GM18499 (cell line): ENCODE measurements around the gene MTRF1L.
"Not testable (repeated sequence)": the region's sequence is repeated elsewhere in the genome, so short reads cannot be mapped to it uniquely, and the experiment has no call there.

ENCODE experiments used
- ATAC-seq: cut with Tn5 transposase; IDR thresholded peaks from one replicate; pipeline ENCODE4 v1.9.1; 2021; ENCODE audit warnings: moderate number of reproducible peaks; ENCODE audit not compliant: insufficient read depth, unreplicated experiment

MTRF1L gene

GRCh38 chr6:152975204-152975915, 27.1 kb downstream of the MTRF1L start:
- no peak for ATAC-seq

- ATAC-seq = no peak
Measured at GRCh38 chr6:152973916-152974315, 28.6 kb downstream of the MTRF1L start.

- ATAC-seq = no peak
Measured at GRCh38 chr6:152969688-152970418, 32.7 kb downstream of the MTRF1L start.

- not testable (repeated sequence) for ATAC-seq
Measured at GRCh38 chr6:152966168-152966894, 36.2 kb downstream of the MTRF1L start.

GRCh38 chr6:152959333-152959732, 43.2 kb downstream of the MTRF1L start:
- ATAC-seq = no peak

GRCh38 chr6:152957796-152958195, 44.7 kb downstream of the MTRF1L start:
- no peak for ATAC-seq

GRCh38 chr6:152954443-152954842, 48.1 kb downstream of the MTRF1L start:
- no peak for ATAC-seq

- no peak for ATAC-seq
Measured at GRCh38 chr6:152952866-152953509, 49.5 kb downstream of the MTRF1L start.

GRCh38 chr6:152952045-152952444, 50.5 kb downstream of the MTRF1L start:
- ATAC-seq = no peak

- ATAC-seq = no peak
Measured at GRCh38 chr6:152950240-152950639, 52.3 kb downstream of the MTRF1L start.

- ATAC-seq = peak; percentile 67
Measured at GRCh38 chr6:152948150-152948768, 54.2 kb downstream of the MTRF1L start.

GRCh38 chr6:152946995-152947394, 55.5 kb downstream of the MTRF1L start:
- no peak for ATAC-seq

- ATAC-seq = no peak
Measured at GRCh38 chr6:152946484-152946883, 56.0 kb downstream of the MTRF1L start.

GRCh38 chr6:152943260-152943897, 59.1 kb downstream of the MTRF1L start:
- no peak for ATAC-seq

GRCh38 chr6:152942319-152942869, 60.1 kb downstream of the MTRF1L start:
- no peak for ATAC-seq

GRCh38 chr6:152941746-152942145, 60.8 kb downstream of the MTRF1L start:
- no peak for ATAC-seq
